Endothelial cell of umbilical vein (primary cell): ENCODE results near the gene TAGLN. TPM values are rescaled to one million over a fixed set of nuclear protein-coding genes. Genes with fewer than 3 reads are reported as not detected.

Experiments
- BruUV-seq: library from RNA; stranded (reverse); fragments of 400-500 nt; replicated peaks from 2 replicates; lab custom pipeline; 2021; lab: Mats Ljungman, UMichigan
- CTCF ChIA-PET: fragments of 300-600, 350-600 bp; sonication (Branson Sonifier 250); formaldehyde crosslinking; loops from one replicate; lab custom pipeline; 2021; ENCODE audit warnings: antibody characterized with exemption, inconsistent platforms; lab: Charles Lee
- POLR2A ChIA-PET: fragments of 300-600, 350-600 bp; sonication (Branson Sonifier 250); formaldehyde crosslinking; loops from one replicate; lab custom pipeline; 2021; ENCODE audit warnings: antibody characterized with exemption, inconsistent platforms; lab: Charles Lee
- DNase-seq: peaks from one replicate; pipeline ENCODE4 v3.0.0-alpha.2; 2011; ENCODE audit warnings: low read depth, low spot score
- FAIRE-seq: peaks from 2 replicates; lab custom pipeline; 2011; peaks lifted over from hg19 to GRCh38; lab: Jason Lieb, UNC
- H2AFZ ChIP-seq: 2 replicates; pipeline ENCODE4 v1.6.0; 2012; ENCODE audit warnings: low read depth, low read length, control low read depth, inconsistent platforms
- H3K27ac ChIP-seq: 2 replicates; pipeline ENCODE4 v1.5.1; 2011; ENCODE audit warnings: low read depth, mild to moderate bottlenecking, control low read depth, low read length, moderate library complexity; ENCODE audit not compliant: insufficient read depth
- H3K27me3 ChIP-seq, 2 experiments: 2 replicates each; pipeline versions ENCODE4 v1.6.0 to v1.6.1; 2011; ENCODE audit warnings: low read length in 2 of 2, mixed read lengths in 1 of 2; ENCODE audit not compliant: control insufficient read depth in 2 of 2, insufficient read depth in 2 of 2
- H3K36me3 ChIP-seq, 2 experiments: 2 replicates in 1 of 2; 3 replicates in 1 of 2; pipeline ENCODE4 v1.5.1; 2011; ENCODE audit warnings: low read length in 2 of 2, mild to moderate bottlenecking in 1 of 2, moderate library complexity in 1 of 2; ENCODE audit not compliant: control insufficient read depth in 2 of 2, insufficient read depth in 2 of 2; ENCODE audit errors: extremely low read depth in 1 of 2
- H3K4me1 ChIP-seq: 3 replicates; pipeline ENCODE4 v1.5.1; 2011; ENCODE audit warnings: mild to moderate bottlenecking, low read length; ENCODE audit not compliant: control insufficient read depth, insufficient read depth; ENCODE audit errors: extremely low read depth
- H3K4me2 ChIP-seq: 2 replicates; pipeline ENCODE4 v1.6.1; 2011; ENCODE audit warnings: low read length, control low read depth, mixed read lengths; ENCODE audit not compliant: insufficient read depth
- H3K4me3 ChIP-seq, 3 experiments: fragments of 200-600 bp in 1 of 3; sonication (generic), shearing (Covaris generic) in 1 of 3; replicated peaks in 1 of 3; 2 replicates each; pipeline ENCODE4 v1.5.1; 2011 to 2016; ENCODE audit warnings: control low read depth in 3 of 3, low read length in 3 of 3, mild to moderate bottlenecking in 2 of 3, inconsistent platforms in 1 of 3, low read depth in 1 of 3, moderate library complexity in 1 of 3; ENCODE audit not compliant: insufficient read depth in 1 of 3
- H3K79me2 ChIP-seq: 2 replicates; pipeline ENCODE4 v1.6.0; 2012; ENCODE audit warnings: low read length, inconsistent platforms; ENCODE audit not compliant: control insufficient read depth, insufficient read depth
- H3K9ac ChIP-seq: replicated peaks from 2 replicates; pipeline ENCODE3; 2011; ENCODE audit warnings: low read length, control low read depth; ENCODE audit not compliant: insufficient read depth; ENCODE audit errors: extremely low read depth
- H3K9me1 ChIP-seq: replicated peaks from 3 replicates; pipeline ENCODE4 v1.6.0; 2011; ENCODE audit warnings: mild to moderate bottlenecking, low read length; ENCODE audit not compliant: control insufficient read depth, insufficient read depth; ENCODE audit errors: extremely low read depth
- H3K9me3 ChIP-seq: replicated peaks from 2 replicates; pipeline ENCODE4 v1.5.1; 2012; ENCODE audit warnings: low read length, inconsistent platforms; ENCODE audit not compliant: control insufficient read depth, insufficient read depth
- H4K20me1 ChIP-seq: replicated peaks from 2 replicates; pipeline ENCODE3; 2011; ENCODE audit warnings: mild to moderate bottlenecking, low read length; ENCODE audit not compliant: control insufficient read depth, insufficient read depth; ENCODE audit errors: extremely low read depth
- EZH2 ChIP-seq: IDR thresholded peaks from 2 replicates; pipeline ENCODE4 v1.6.1; 2012; ENCODE audit warnings: borderline replicate concordance, low read depth, mild to moderate bottlenecking, moderate library complexity, low read length, inconsistent platforms; ENCODE audit not compliant: severe bottlenecking
- FOS ChIP-seq: IDR thresholded peaks from 2 replicates; pipeline ENCODE4 v1.6.1; 2011; ENCODE audit warnings: mild to moderate bottlenecking, low read length, moderate library complexity, borderline replicate concordance; ENCODE audit not compliant: insufficient read depth
- GATA2 ChIP-seq: IDR thresholded peaks from 2 replicates; pipeline ENCODE4 v1.7.0; 2011; ENCODE audit warnings: low read depth, mild to moderate bottlenecking, moderate library complexity, mixed read lengths, low read length; ENCODE audit not compliant: insufficient read length, insufficient read depth
- JUN ChIP-seq: IDR thresholded peaks from 2 replicates; pipeline ENCODE4 v1.6.1; 2011; ENCODE audit warnings: borderline replicate concordance, low read depth; ENCODE audit not compliant: insufficient read length, insufficient read depth
- MYC ChIP-seq: IDR thresholded peaks from one replicate; pipeline ENCODE4 v1.6.1; 2011; ENCODE audit warnings: mild to moderate bottlenecking, low read depth, low read length
- POLR2A ChIP-seq: IDR thresholded peaks from 2 replicates; pipeline ENCODE4 v1.6.1; 2012; ENCODE audit warnings: low read depth, mild to moderate bottlenecking, control low read depth, low read length
- POLR2AphosphoS5 ChIP-seq: IDR thresholded peaks from 2 replicates; pipeline ENCODE4 v1.6.1; 2012; ENCODE audit warnings: low read depth, mild to moderate bottlenecking, control low read depth, low read length, moderate library complexity; ENCODE audit not compliant: insufficient read depth
- dilution Hi-C: fragments of 300-500 bp; cut with MboI; formaldehyde crosslinking; loops from one replicate; pipeline ENCODE4 v1.15.0; 2019; ENCODE audit warnings: low sequenced_read_pairs; ENCODE audit not compliant: extremely low pct_ligation_motif_present
- intact Hi-C: fragments of 100-400 bp; cut with micrococcal nuclease; formaldehyde crosslinking; loops from one replicate; pipeline ENCODE4 v1.10.0; 2022
- polyA plus RNA-seq, 4 experiments: library from polyadenylated mRNA; depleted of rRNA in 3 of 4; stranded (reverse) in 3 of 4; unstranded in 1 of 4; fragments of >200 nt; gene quantifications; 2 replicates each; pipeline versions ENCODE4 v1.2.1 to v1.2.3, GENCODE V29; 2011 to 2012; ENCODE audit warnings: missing spikeins in 1 of 4
- total RNA-seq: library from RNA; stranded (reverse); gene quantifications from 2 replicates; pipeline ENCODE4 v1.2.3, GENCODE V29; 2021
- TF ChIP-seq, protein P1 (sequence below), 2 donors: IDR thresholded peaks; 1 replicate in 1 of 2; 2 replicates in 1 of 2; pipeline ENCODE4 v1.5.1; 2011; ENCODE audit warnings: low read length in 2 of 2, mild to moderate bottlenecking in 2 of 2, moderate library complexity in 2 of 2, control low read depth in 1 of 2, inconsistent platforms in 1 of 2, low read depth in 1 of 2; ENCODE audit not compliant: insufficient read depth in 1 of 2; ENCODE audit errors: extremely low read depth in 1 of 2

Gene TAGLN
- total and polyA plus RNA-seq, 2 donors (not counting 3 experiments of a cell fraction or from before 2014, with no cell fraction given) = 20.8 to 113 TPM

DNA sequence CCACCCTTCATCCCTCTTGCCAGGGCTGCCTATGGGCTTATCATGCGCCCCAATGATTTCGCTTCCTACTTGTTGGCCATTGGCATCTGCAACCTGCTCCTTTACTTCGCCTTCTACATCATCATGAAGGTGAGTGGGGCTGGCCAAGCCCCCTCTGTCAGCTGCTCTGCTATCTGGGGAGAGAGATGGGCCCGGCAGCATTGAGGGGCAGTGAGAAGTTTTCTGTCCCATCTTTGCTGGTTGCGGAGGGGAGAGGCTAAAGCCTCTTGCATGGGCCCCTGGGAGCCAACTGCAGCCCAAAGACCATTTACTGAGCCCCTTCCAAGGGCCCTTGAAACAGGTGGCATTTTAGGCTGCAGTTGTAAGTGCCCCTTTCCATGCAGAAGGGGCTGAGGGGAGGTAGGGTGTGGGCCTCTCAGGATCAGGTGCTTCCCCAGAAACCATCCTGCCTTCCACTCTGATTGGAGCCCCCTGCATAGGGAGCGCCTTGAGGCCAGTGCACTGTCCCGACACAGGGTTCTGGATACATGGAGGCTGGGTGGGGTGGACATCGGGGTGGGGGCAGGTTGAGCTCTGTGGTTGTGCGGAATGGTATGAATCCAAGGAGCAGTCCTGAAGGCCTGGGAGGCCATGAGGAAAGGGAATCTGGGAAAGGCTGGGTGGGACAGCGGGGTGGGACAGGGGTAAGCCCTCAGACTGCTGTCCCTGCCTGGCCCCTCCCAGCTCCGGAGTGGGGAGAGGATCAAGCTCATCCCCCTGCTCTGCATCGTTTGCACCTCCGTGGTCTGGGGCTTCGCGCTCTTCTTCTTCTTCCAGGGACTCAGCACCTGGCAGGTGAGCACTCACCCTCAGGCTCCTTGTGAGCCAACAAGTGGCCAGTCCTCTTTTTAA, 5.8 kb upstream of the TAGLN start:
- ChIA-PET CTCF (interaction anchor here (1.6 kb wide), 1 partner anchor 12 kb away, joined by 5 read pairs; no protein-coding TSS in a partner anchor), POLR2A (no interaction called here)
- DNase-seq (no peak), FAIRE-seq (no peak)
- H3K27ac ChIP-seq = no peak overlapping the region
- intact Hi-C loops (no loop called here), dilution Hi-C loops (no loop called here)
- H2AFZ ChIP-seq = no peak overlapping the region
- H3K36me3 ChIP-seq = peaks cover 0 to 26% of the 10 kb centered on the region in 2 experiments
- BruUV-seq = no TSS peak
- H3K9me1 ChIP-seq = no peaks in the 10 kb centered on the region
- H3K9me3 ChIP-seq = no peaks in the 10 kb centered on the region
- no peak overlapping the region for H3K4me2 ChIP-seq
- H3K9ac ChIP-seq = no peak overlapping the region
- H3K79me2 ChIP-seq = no peaks in the 10 kb centered on the region
- TF ChIP-seq MYC (no peak), GATA2 (no peak), JUN (no peak), POLR2AphosphoS5 (no peak), POLR2A (no peak), EZH2 (no peak), FOS (no peak)
- TF ChIP-seq, protein P1, sequence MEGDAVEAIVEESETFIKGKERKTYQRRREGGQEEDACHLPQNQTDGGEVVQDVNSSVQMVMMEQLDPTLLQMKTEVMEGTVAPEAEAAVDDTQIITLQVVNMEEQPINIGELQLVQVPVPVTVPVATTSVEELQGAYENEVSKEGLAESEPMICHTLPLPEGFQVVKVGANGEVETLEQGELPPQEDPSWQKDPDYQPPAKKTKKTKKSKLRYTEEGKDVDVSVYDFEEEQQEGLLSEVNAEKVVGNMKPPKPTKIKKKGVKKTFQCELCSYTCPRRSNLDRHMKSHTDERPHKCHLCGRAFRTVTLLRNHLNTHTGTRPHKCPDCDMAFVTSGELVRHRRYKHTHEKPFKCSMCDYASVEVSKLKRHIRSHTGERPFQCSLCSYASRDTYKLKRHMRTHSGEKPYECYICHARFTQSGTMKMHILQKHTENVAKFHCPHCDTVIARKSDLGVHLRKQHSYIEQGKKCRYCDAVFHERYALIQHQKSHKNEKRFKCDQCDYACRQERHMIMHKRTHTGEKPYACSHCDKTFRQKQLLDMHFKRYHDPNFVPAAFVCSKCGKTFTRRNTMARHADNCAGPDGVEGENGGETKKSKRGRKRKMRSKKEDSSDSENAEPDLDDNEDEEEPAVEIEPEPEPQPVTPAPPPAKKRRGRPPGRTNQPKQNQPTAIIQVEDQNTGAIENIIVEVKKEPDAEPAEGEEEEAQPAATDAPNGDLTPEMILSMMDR (IDR thresholded peaks at IDR 0.05; ENCODE audit: extremely low read depth in 1 of 2, insufficient read depth in 1 of 2, low read depth in 1 of 2, low read length in 2 of 2) = no peak
- no peaks in the 10 kb centered on the region for H3K4me1 ChIP-seq
- no peaks in the 10 kb centered on the region for H4K20me1 ChIP-seq
- no peak overlapping the region for H3K4me3 ChIP-seq
- H3K27me3 ChIP-seq = no peaks in the 10 kb centered on the region
